Vagina (tissue), 2 donors: ENCODE results near the gene PDHX.

Experiments
- POLR2A ChIP-seq, 2 donors: fragments of 450-650 bp; IDR thresholded peaks; one replicate each; pipeline ENCODE4 v1.6.1; 2017; ENCODE audit warnings: antibody characterized with exemption in 2 of 2, mild to moderate bottlenecking in 2 of 2, moderate library complexity in 2 of 2
- TF ChIP-seq, protein P1 (sequence below), 3 experiments: fragments of 450-650 bp in 2 of 3; fragments of 200-600 bp in 1 of 3; sonication (generic) in 1 of 3; IDR thresholded peaks; one replicate each; pipeline ENCODE4 v1.5.1; 2017 to 2019; ENCODE audit warnings: antibody characterized with exemption in 3 of 3, mild to moderate bottlenecking in 2 of 3, moderate library complexity in 2 of 3

DNA sequence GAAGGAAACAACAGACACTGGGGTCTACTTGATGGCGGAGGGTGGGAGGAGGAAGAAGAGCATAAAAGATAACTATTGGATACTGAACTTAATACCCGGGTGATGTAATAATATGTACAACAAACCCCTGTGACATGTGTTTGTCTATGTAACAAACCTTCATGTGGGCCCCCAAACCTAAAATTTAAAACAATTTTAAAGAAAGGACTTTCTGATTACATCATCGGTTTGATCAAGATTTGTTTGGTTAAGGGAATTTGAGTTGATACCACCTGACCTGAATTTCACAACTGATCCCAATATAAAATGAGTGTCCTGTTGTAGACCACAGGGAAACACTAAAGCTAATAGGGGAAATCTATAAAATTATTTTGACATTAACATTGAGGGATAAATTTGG, 34.5 kb upstream of the PDHX start:
- TF ChIP-seq, protein P1, sequence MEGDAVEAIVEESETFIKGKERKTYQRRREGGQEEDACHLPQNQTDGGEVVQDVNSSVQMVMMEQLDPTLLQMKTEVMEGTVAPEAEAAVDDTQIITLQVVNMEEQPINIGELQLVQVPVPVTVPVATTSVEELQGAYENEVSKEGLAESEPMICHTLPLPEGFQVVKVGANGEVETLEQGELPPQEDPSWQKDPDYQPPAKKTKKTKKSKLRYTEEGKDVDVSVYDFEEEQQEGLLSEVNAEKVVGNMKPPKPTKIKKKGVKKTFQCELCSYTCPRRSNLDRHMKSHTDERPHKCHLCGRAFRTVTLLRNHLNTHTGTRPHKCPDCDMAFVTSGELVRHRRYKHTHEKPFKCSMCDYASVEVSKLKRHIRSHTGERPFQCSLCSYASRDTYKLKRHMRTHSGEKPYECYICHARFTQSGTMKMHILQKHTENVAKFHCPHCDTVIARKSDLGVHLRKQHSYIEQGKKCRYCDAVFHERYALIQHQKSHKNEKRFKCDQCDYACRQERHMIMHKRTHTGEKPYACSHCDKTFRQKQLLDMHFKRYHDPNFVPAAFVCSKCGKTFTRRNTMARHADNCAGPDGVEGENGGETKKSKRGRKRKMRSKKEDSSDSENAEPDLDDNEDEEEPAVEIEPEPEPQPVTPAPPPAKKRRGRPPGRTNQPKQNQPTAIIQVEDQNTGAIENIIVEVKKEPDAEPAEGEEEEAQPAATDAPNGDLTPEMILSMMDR (IDR thresholded peaks at IDR 0.05): no peak
- no peak for TF ChIP-seq POLR2A (IDR thresholded peaks at IDR 0.05)
